Keratinocyte (primary cell): Measurements from ENCODE around the gene ZGPAT. TPM values are rescaled to one million over a fixed set of nuclear protein-coding genes. Genes with fewer than 3 reads are reported as not detected.
A peak's percentile ranks its signal among the peaks of the same experiment; 100 is the strongest.

Source experiments
- DNase-seq: peaks from one replicate; pipeline ENCODE4 v3.0.0-alpha.2; 2011; ENCODE audit warnings: low read depth, missing footprints, low spot score
- FAIRE-seq: peaks from 2 replicates; lab custom pipeline; 2011; peaks lifted over from hg19 to GRCh38; lab: Jason Lieb, UNC
- H2AFZ ChIP-seq: 2 replicates; pipeline ENCODE4 v1.6.0; 2012; ENCODE audit warnings: low read length, control low read depth, inconsistent platforms; ENCODE audit not compliant: control insufficient read depth
- H3K27ac ChIP-seq: 2 replicates; pipeline ENCODE4 v1.5.1; 2011; ENCODE audit warnings: low read length; ENCODE audit not compliant: control insufficient read depth, insufficient read depth
- H3K27me3 ChIP-seq: 3 replicates; pipeline ENCODE4 v1.6.0; 2011; ENCODE audit warnings: low read length; ENCODE audit not compliant: control insufficient read depth, insufficient read depth; ENCODE audit errors: extremely low read depth
- H3K36me3 ChIP-seq, 2 experiments: 2 replicates in 1 of 2; 3 replicates in 1 of 2; pipeline ENCODE4 v1.5.1; 2011; ENCODE audit warnings: low read length in 2 of 2, mild to moderate bottlenecking in 1 of 2; ENCODE audit not compliant: control insufficient read depth in 2 of 2, insufficient read depth in 2 of 2; ENCODE audit errors: extremely low read depth in 1 of 2
- H3K4me1 ChIP-seq: 3 replicates; pipeline ENCODE4 v1.5.1; 2011; ENCODE audit warnings: low read length; ENCODE audit not compliant: control insufficient read depth, insufficient read depth; ENCODE audit errors: extremely low read depth
- H3K4me2 ChIP-seq: 3 replicates; pipeline ENCODE4 v1.6.0; 2011; ENCODE audit warnings: low read depth, low read length; ENCODE audit not compliant: control insufficient read depth, insufficient read depth; ENCODE audit errors: extremely low read depth
- H3K4me3 ChIP-seq, 3 experiments: fragments of 200-600 bp in 1 of 3; sonication (generic) in 1 of 3; 2 replicates in 2 of 3; 3 replicates in 1 of 3; pipeline ENCODE4 v1.5.1; 2011 to 2016; ENCODE audit warnings: low read length in 3 of 3, mild to moderate bottlenecking in 3 of 3, control low read depth in 2 of 3, inconsistent platforms in 1 of 3, low read depth in 1 of 3, mixed read lengths in 1 of 3, mixed run types in 1 of 3, moderate library complexity in 1 of 3; ENCODE audit not compliant: control insufficient read depth in 2 of 3, insufficient read depth in 2 of 3; ENCODE audit errors: extremely low read depth in 1 of 3
- H3K79me2 ChIP-seq: 2 replicates; pipeline ENCODE4 v1.6.0; 2012; ENCODE audit warnings: low read length; ENCODE audit not compliant: control insufficient read depth, insufficient read depth
- H3K9ac ChIP-seq: 3 replicates; pipeline ENCODE4 v1.6.0; 2011; ENCODE audit warnings: low read length; ENCODE audit not compliant: control insufficient read depth, insufficient read depth; ENCODE audit errors: extremely low read depth
- H3K9me1 ChIP-seq: 3 replicates; pipeline ENCODE4 v1.6.0; 2011; ENCODE audit warnings: low read length; ENCODE audit not compliant: control insufficient read depth, insufficient read depth; ENCODE audit errors: extremely low read depth
- H3K9me3 ChIP-seq: 2 replicates; pipeline ENCODE4 v1.5.1; 2012; ENCODE audit warnings: low read depth, low read length; ENCODE audit not compliant: control insufficient read depth
- H4K20me1 ChIP-seq: 3 replicates; pipeline ENCODE4 v1.6.0; 2011; ENCODE audit warnings: low read length; ENCODE audit not compliant: control insufficient read depth, insufficient read depth; ENCODE audit errors: extremely low read depth
- EZH2 ChIP-seq: IDR thresholded peaks from one replicate; pipeline ENCODE4 v1.6.1; 2012; ENCODE audit warnings: inconsistent platforms, mild to moderate bottlenecking, low read length, moderate library complexity
- dilution Hi-C: fragments of 300-500 bp; cut with MboI; formaldehyde crosslinking; loops from one replicate; pipeline ENCODE4 v1.7.0; 2020; ENCODE audit warnings: low sequenced_read_pairs; ENCODE audit not compliant: extremely low pct_ligation_motif_present
- polyA plus RNA-seq, 5 experiments: library from polyadenylated mRNA; depleted of rRNA in 3 of 5; stranded (reverse) in 3 of 5; stranded (forward) in 1 of 5; unstranded in 1 of 5; fragments of >200 nt; gene quantifications; 1 replicate in 1 of 5; 2 replicates in 3 of 5; 3 replicates in 1 of 5; pipeline versions ENCODE4 v1.2.1 to v1.2.3, GENCODE V29; 2011 to 2012; ENCODE audit warnings: missing spikeins in 2 of 5, low read depth in 1 of 5, low replicate concordance in 1 of 5
- TF ChIP-seq, protein P1 (sequence below), 3 experiments: IDR thresholded peaks in 1 of 3; conservative IDR thresholded peaks in 1 of 3; optimal IDR thresholded peaks in 1 of 3; 2 replicates in 2 of 3; 3 replicates in 1 of 3; pipeline versions ENCODE3 to v1.5.1; 2011; ENCODE audit warnings: low read length in 3 of 3, mild to moderate bottlenecking in 3 of 3, moderate library complexity in 2 of 3, control low read depth in 1 of 3, inconsistent platforms in 1 of 3; ENCODE audit not compliant: insufficient read depth in 2 of 3; ENCODE audit errors: extremely low read depth in 1 of 3

The ZGPAT gene
- polyA plus RNA-seq, 1 donor (not counting 4 experiments of a cell fraction or from before 2014, with no cell fraction given) = 7.8 TPM

DNA sequence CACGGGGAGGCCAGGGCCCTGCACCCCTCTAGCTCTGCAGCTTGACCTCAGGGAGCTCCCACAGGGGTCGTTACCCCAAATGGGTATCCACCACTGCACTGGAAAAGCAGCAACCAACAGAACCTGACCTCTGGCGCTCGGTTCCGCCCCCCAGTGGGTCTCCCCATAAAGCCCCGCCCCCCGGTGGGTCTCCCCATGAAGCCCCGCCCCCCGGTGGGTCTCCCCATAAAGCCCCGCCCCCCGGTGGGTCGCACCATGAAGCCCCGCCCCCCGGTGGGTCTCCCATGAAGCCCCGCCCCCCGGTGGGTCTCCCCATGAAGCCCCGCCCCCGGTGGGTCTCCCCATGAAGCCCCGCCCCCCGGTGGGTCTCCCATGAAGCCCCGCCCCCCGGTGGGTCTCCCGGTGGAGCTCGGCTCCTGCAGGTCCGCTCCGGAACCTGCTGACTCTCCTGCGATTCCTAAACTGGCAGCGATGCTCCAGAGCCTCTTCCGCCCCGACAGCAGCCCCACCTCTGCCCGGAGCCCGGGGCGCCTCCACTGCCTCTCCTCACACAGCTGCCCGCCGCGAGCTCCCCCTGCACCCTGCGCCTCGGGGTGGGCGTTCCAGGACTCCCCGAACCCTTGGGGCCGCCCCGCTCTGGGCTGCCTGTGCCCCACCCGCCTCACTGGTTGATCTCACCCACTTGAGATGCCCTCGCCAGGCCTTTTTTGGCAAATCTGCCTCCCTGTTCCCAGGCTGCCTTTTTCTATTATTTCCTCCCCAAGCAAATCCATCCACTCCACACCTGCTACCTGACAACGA is 43.8 kb downstream of the ZGPAT start:
- peak overlapping the region; percentile 37 for H3K4me2 ChIP-seq
- H3K9me1 ChIP-seq = no peaks in the 10 kb centered on the region
- dilution Hi-C loops = no loop called here
- no peak overlapping the region for H3K4me3 ChIP-seq
- H2AFZ ChIP-seq = peak overlapping the region; percentile 30
- no peak for TF ChIP-seq EZH2
- TF ChIP-seq, protein P1, sequence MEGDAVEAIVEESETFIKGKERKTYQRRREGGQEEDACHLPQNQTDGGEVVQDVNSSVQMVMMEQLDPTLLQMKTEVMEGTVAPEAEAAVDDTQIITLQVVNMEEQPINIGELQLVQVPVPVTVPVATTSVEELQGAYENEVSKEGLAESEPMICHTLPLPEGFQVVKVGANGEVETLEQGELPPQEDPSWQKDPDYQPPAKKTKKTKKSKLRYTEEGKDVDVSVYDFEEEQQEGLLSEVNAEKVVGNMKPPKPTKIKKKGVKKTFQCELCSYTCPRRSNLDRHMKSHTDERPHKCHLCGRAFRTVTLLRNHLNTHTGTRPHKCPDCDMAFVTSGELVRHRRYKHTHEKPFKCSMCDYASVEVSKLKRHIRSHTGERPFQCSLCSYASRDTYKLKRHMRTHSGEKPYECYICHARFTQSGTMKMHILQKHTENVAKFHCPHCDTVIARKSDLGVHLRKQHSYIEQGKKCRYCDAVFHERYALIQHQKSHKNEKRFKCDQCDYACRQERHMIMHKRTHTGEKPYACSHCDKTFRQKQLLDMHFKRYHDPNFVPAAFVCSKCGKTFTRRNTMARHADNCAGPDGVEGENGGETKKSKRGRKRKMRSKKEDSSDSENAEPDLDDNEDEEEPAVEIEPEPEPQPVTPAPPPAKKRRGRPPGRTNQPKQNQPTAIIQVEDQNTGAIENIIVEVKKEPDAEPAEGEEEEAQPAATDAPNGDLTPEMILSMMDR (optimal IDR thresholded peaks at IDR 0.05 in 1 of 3, IDR thresholded peaks at IDR 0.05 in 1 of 3, conservative IDR thresholded peaks at IDR 0.05 in 1 of 3; ENCODE audit: extremely low read depth in 1 of 3, insufficient read depth in 2 of 3, low read length in 3 of 3) = no peak
- no peak for DNase-seq
- H3K36me3 ChIP-seq = no peaks in the 10 kb centered on the region
- H3K9ac ChIP-seq = no peak overlapping the region
- FAIRE-seq = no peak
- no peaks in the 10 kb centered on the region for H3K9me3 ChIP-seq
- no peaks in the 10 kb centered on the region for H3K79me2 ChIP-seq
- no peaks in the 10 kb centered on the region for H4K20me1 ChIP-seq
- H3K4me1 ChIP-seq = no peaks in the 10 kb centered on the region
- peaks cover 3% of the 10 kb centered on the region for H3K27me3 ChIP-seq
- no peak overlapping the region for H3K27ac ChIP-seq

DNA sequence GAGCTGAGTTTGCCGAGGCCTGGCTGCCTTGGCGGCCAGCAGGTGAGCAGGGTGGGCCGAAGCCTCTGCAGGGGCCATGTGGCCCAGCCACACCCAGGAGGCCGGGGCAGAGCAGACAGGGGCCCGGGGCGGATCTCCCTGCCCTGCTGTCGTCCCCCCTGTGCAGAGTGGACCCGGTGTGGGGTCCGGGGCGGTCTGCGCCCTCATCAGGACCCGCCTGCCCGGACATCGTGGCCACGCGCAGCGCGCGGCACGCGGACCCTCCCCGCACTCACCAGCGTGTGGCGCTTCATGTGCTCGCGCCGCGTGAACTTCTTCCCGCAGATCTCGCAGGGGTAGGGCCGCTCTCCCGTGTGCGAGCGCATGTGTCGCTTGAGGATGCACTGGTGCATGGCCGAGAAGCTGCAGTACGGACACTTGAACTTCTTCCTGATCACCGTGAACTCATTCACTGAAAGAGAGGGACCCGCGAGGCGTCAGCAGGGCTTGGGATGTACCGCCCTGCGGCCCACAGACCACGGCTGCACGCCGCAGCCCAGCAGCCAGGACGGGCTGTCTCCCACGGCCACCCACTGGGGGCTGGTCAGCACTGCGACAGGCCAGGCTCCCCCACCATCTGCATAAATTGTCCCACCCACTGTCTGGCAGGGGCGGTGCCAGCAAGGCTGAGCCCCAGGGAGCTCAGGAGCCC is 44.7 kb downstream of the ZGPAT start:
- FAIRE-seq (no peak), DNase-seq (no peak)
- H3K36me3 ChIP-seq = no peaks in the 10 kb centered on the region
- no peaks in the 10 kb centered on the region for H3K9me1 ChIP-seq
- no peaks in the 10 kb centered on the region for H3K9me3 ChIP-seq
- no peak overlapping the region for H3K4me2 ChIP-seq
- H3K27me3 ChIP-seq = peaks cover 3% of the 10 kb centered on the region
- H3K9ac ChIP-seq = no peak overlapping the region
- no peak overlapping the region for H3K27ac ChIP-seq
- TF ChIP-seq, protein P1 (optimal IDR thresholded peaks at IDR 0.05 in 1 of 3, IDR thresholded peaks at IDR 0.05 in 1 of 3, conservative IDR thresholded peaks at IDR 0.05 in 1 of 3; ENCODE audit: extremely low read depth in 1 of 3, insufficient read depth in 2 of 3, low read length in 3 of 3) = no peak
- TF ChIP-seq EZH2 = no peak
- H3K79me2 ChIP-seq = no peaks in the 10 kb centered on the region
- H3K4me1 ChIP-seq = no peaks in the 10 kb centered on the region
- no peak overlapping the region for H3K4me3 ChIP-seq
- H2AFZ ChIP-seq = no peak overlapping the region
- dilution Hi-C loops = no loop called here
- H4K20me1 ChIP-seq = no peaks in the 10 kb centered on the region
